ENCODE measurements around the gene ASXL2. TPM values are rescaled to one million over a fixed set of nuclear protein-coding genes. Genes with fewer than 3 reads are reported as not detected.

Gene ASXL2
- total RNA-seq, 1 donor from 2014 or later = 25.4 TPM

GRCh38 chr2:25757906-25758305 lies 120.4 kb downstream of the ASXL2 start:
- Mint-ChIP-seq H3K27me3 (ENCODE audit: low read depth) (no peaks in the 10 kb centered on the region), H3K36me3 (peaks cover 27% of the 10 kb centered on the region), H3K4me1 (peaks cover 18% of the 10 kb centered on the region), H3K4me3 (no peak overlapping the region), H3K27ac (peak overlapping the region; percentile 86), H3K9me3 (no peaks in the 10 kb centered on the region)
- no peak for TF ChIP-seq CTCF (IDR thresholded peaks at IDR 0.05; ENCODE audit: unreplicated experiment)
- DNase-seq (ENCODE audit: low spot score in 2 of 2, unreplicated experiment in 2 of 2) = no peak

DNA sequence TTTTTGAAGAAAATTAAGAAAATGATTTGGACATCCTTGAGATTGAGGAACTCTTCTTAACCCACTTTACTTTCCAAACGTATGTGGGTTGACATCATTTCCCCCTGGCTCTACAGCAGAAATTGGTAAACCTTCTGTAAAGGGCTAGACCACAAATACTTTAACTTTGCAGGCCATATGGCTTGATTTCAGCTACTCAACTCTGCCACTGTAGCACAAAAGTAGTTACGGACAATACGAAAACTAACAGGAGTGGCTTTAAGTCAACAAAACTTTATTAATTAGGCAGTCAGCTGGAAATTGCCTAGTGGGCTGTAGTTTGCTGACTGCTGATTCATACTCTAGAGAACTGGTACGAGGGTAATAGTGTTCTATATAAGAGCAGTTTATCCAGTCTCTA lies 121.8 kb downstream of the ASXL2 start:
- H3K27ac Mint-ChIP-seq = peak overlapping the region; percentile 87
- no peak overlapping the region for H3K4me3 Mint-ChIP-seq
- peaks cover 30% of the 10 kb centered on the region for H3K36me3 Mint-ChIP-seq
- H3K27me3 Mint-ChIP-seq (ENCODE audit: low read depth) = no peaks in the 10 kb centered on the region
- H3K9me3 Mint-ChIP-seq = no peaks in the 10 kb centered on the region
- peaks cover 18% of the 10 kb centered on the region for H3K4me1 Mint-ChIP-seq
- TF ChIP-seq CTCF (IDR thresholded peaks at IDR 0.05; ENCODE audit: unreplicated experiment) = no peak
- no peak for DNase-seq (ENCODE audit: low spot score in 2 of 2, unreplicated experiment in 2 of 2)

GRCh38 chr2:25749676-25750075 lies 128.6 kb downstream of the ASXL2 start:
- Mint-ChIP-seq H3K27ac (no peak overlapping the region), H3K27me3 (ENCODE audit: low read depth) (no peaks in the 10 kb centered on the region), H3K4me1 (no peaks in the 10 kb centered on the region), H3K9me3 (no peaks in the 10 kb centered on the region), H3K36me3 (peaks cover 45% of the 10 kb centered on the region), H3K4me3 (no peak overlapping the region)
- DNase-seq (ENCODE audit: low spot score in 2 of 2, unreplicated experiment in 2 of 2) = no peak
- no peak for TF ChIP-seq CTCF (IDR thresholded peaks at IDR 0.05; ENCODE audit: unreplicated experiment)

GRCh38 chr2:25744055-25744454 lies 134.2 kb downstream of the ASXL2 start:
- peaks cover 14% of the 10 kb centered on the region for H3K4me1 Mint-ChIP-seq
- H3K27me3 Mint-ChIP-seq (ENCODE audit: low read depth) = no peaks in the 10 kb centered on the region
- H3K4me3 Mint-ChIP-seq = no peak overlapping the region
- no peak overlapping the region for H3K27ac Mint-ChIP-seq
- H3K36me3 Mint-ChIP-seq = peaks cover 26% of the 10 kb centered on the region
- no peak for DNase-seq (ENCODE audit: low spot score in 2 of 2, unreplicated experiment in 2 of 2)
- no peaks in the 10 kb centered on the region for H3K9me3 Mint-ChIP-seq
- TF ChIP-seq CTCF (IDR thresholded peaks at IDR 0.05; ENCODE audit: unreplicated experiment) = no peak

DNA sequence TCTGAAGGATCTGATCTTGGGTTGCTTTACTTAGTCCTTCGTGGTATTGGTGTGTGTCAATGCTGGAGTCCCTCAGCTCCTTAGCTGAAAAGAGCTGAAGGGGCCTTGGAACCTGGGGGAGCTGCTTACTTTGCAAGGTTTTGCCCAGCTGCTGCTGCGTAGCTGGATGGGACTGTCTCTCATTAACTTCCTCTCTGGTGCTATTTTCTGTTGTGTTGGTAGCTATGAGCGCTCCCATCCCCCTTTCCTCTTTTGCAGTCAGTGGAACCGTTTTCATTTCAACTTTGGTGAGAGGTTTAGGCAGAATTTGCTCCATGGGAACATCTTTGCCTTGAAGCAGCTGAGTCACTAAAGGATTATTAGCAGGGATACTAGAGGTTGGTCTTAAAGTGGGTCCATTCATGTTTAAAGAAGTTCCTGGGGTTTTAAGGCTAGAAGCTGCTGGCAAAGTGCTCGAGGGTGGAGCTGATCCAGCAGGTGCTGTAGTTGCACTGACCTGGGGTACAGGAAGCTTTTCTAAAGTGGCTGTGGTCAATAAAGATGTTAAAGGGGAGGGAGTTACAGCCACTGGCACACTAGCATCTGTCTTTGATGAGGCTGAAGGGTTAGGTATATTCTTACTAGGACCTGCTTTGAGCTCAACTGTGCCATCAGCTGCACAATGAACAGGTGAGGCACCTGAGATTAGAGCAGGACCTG lies 135.0 kb downstream of the ASXL2 start:
- Mint-ChIP-seq H3K27ac (no peak overlapping the region), H3K36me3 (peaks cover 20% of the 10 kb centered on the region), H3K4me1 (peaks cover 18% of the 10 kb centered on the region), H3K9me3 (no peaks in the 10 kb centered on the region), H3K27me3 (ENCODE audit: low read depth) (no peaks in the 10 kb centered on the region), H3K4me3 (no peak overlapping the region)
- no peak for TF ChIP-seq CTCF (IDR thresholded peaks at IDR 0.05; ENCODE audit: unreplicated experiment)
- DNase-seq (ENCODE audit: low spot score in 2 of 2, unreplicated experiment in 2 of 2) = no peak

Measured in mesothelial cell of epicardium (in vitro differentiated cells).